Measurements from ENCODE around the gene RPS19BP1. TPM values are rescaled to one million over a fixed set of nuclear protein-coding genes. Genes with fewer than 3 reads are reported as not detected.

The RPS19BP1 gene
- total RNA-seq, 6 donors from 2014 or later = 71.2 to 168 (median 106) TPM

GRCh38 chr22:39514373-39514973 lies 18.1 kb downstream of the RPS19BP1 start:
- Histone ChIP-seq H3K4me1 (peaks cover 9 to 12% (median 11%) of the 10 kb centered on the region in 4 donors), H3K4me3 (no peak overlapping the region), H3K9me3 (no peaks in the 10 kb centered on the region), H3K27me3 (no peaks in the 10 kb centered on the region), H3K36me3 (peaks cover 27 to 73% (median 51%) of the 10 kb centered on the region in 4 donors), H3K27ac (no peak overlapping the region)
- DNase-seq (no peak), ATAC-seq (ENCODE audit: low FRiP score in 2 of 2) (peak in 1 of 2 donors; percentile 58)
- TF ChIP-seq CTCF (IDR thresholded peaks at IDR 0.05) (peak; percentile 52 to 64 (median 57)), POLR2AphosphoS5 (IDR thresholded peaks at IDR 0.05) (no peak)
- 46 to 49% methylated on average over 8 of the region's 8 CpGs for WGBS, 2 donors

DNA sequence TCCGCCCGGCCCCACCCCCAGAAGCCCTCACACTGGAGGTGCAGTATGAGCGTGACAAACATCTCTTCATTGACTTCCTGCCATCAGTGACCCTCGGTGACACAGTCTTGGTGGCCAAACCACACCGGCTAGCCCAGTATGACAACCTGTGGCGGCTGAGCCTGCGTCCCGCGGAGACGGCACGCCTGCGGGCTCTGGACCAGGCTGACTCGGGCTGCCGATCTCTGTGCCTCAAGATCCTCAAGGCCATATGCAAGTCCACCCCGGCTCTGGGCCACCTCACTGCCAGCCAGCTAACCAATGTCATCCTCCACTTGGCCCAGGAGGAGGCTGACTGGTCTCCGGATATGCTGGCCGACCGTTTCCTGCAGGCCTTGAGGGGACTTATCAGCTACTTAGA lies 18.8 kb downstream of the RPS19BP1 start:
- DNase-seq (no peak), ATAC-seq (ENCODE audit: low FRiP score in 2 of 2) (no peak)
- no peak for TF ChIP-seq CTCF (IDR thresholded peaks at IDR 0.05)
- TF ChIP-seq EP300 (IDR thresholded peaks at IDR 0.05) = no peak
- TF ChIP-seq POLR2A (IDR thresholded peaks at IDR 0.05) = no peak
- TF ChIP-seq POLR2AphosphoS5 (IDR thresholded peaks at IDR 0.05) = no peak
- Histone ChIP-seq H3K4me1 (peaks cover 4 to 6% (median 5%) of the 10 kb centered on the region in 4 donors), H3K36me3 (peaks cover 29 to 78% (median 57%) of the 10 kb centered on the region in 4 donors), H3K27ac (no peak overlapping the region), H3K27me3 (no peaks in the 10 kb centered on the region), H3K9me3 (no peaks in the 10 kb centered on the region), H3K4me3 (no peak overlapping the region)
- 82% methylated on average over 17 of the region's 18 CpGs; no CpG with 5 or more reads in 1 of the 2 donors for WGBS, 2 donors

DNA sequence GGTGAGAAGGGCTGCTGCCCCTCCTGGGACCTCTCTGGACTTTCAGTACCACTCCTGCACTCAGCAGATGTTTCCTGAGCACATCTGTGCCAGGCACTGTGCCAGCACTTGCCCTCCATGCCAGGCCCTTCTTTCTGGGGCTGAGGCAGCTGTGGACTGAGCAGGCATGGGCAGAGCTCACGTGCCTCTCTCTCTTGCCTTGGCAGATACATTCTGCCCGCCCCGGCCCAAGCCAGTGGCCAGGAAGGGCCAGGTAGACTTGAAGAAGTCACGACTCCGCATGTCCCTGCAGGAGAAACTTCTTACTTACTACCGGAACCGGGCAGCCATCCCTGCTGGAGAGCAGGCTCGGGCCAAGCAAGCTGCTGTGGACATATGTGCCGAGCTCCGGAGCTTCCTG lies 20.5 kb downstream of the RPS19BP1 start:
- ATAC-seq (ENCODE audit: low FRiP score in 2 of 2) (no peak), DNase-seq (no peak)
- peaks cover 32 to 96% (median 68%) of the 10 kb centered on the region in 4 donors for H3K36me3 ChIP-seq
- H3K4me1 ChIP-seq = no peaks in the 10 kb centered on the region
- TF ChIP-seq POLR2AphosphoS5 (IDR thresholded peaks at IDR 0.05) = no peak
- no peak for TF ChIP-seq POLR2A (IDR thresholded peaks at IDR 0.05)
- no peak for TF ChIP-seq CTCF (IDR thresholded peaks at IDR 0.05)
- no peak for TF ChIP-seq EP300 (IDR thresholded peaks at IDR 0.05)
- no peak overlapping the region for H3K4me3 ChIP-seq
- H3K9me3 ChIP-seq = no peaks in the 10 kb centered on the region
- 96 to 100% methylated on average over 5 to 9 of the region's 10 CpGs for WGBS, 2 donors
- H3K27ac ChIP-seq = no peak overlapping the region
- H3K27me3 ChIP-seq = no peaks in the 10 kb centered on the region

DNA sequence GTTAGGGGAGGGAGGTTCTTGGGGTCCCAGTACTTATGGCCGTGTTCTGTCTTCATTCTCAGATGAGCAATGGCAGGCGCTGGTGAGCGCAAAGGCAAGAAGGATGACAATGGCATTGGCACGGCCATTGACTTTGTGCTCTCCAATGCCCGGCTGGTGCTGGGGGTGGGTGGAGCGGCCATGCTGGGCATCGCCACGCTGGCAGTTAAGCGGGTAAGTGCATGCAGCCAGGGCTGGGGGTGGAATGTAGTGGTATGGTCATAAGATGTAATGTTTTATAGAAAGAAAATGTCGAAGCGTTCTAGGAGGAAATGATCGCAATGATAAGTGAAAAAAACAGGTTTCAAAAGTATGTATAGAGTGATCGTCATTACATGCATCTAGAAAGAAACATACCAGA lies 21.3 kb downstream of the RPS19BP1 start:
- WGBS, 2 donors = 96% methylated on average over 13 of the region's 13 CpGs
- Histone ChIP-seq H3K27me3 (no peaks in the 10 kb centered on the region), H3K4me1 (no peaks in the 10 kb centered on the region), H3K27ac (no peak overlapping the region), H3K9me3 (no peaks in the 10 kb centered on the region), H3K4me3 (no peak overlapping the region), H3K36me3 (peaks cover 38 to 96% (median 75%) of the 10 kb centered on the region in 4 donors)
- no peak for DNase-seq
- TF ChIP-seq EP300 (IDR thresholded peaks at IDR 0.05) (no peak), POLR2AphosphoS5 (IDR thresholded peaks at IDR 0.05) (no peak), CTCF (IDR thresholded peaks at IDR 0.05) (no peak), POLR2A (IDR thresholded peaks at IDR 0.05) (no peak)
- no peak for ATAC-seq (ENCODE audit: low FRiP score in 2 of 2)
